MCF 10A (cell line): ENCODE measurements around the gene LMO7. TPM values are rescaled to one million over a fixed set of nuclear protein-coding genes. Genes with fewer than 3 reads are reported as not detected.

Experiments used
- BruUV-seq: library from RNA; stranded (reverse); fragments of 400-500 nt; replicated peaks from 2 replicates; lab custom pipeline; 2021; lab: Mats Ljungman, UMichigan
- CTCF ChIA-PET: fragments of 300-600 bp; sonication (Branson Sonifier 250); formaldehyde crosslinking; extraction: SDS; loops from one replicate; lab custom pipeline; 2021; ENCODE audit warnings: antibody characterized with exemption, inconsistent platforms; lab: Yijun Ruan, JAX
- POLR2A ChIA-PET: fragments of 300-600, 350-650 bp; sonication (Branson Sonifier 250); formaldehyde crosslinking; extraction: SDS; loops from one replicate; lab custom pipeline; 2020; ENCODE audit warnings: antibody characterized with exemption, inconsistent platforms; lab: Yijun Ruan, JAX
- DNase-seq: peaks from one replicate; pipeline ENCODE4 v3.0.0-alpha.2; 2018; ENCODE audit not compliant: unreplicated experiment
- H3K27ac Mint-ChIP-seq: one replicate; pipeline ENCODE4 v1.8.0; 2022; ENCODE audit warnings: mild to moderate bottlenecking, low read depth, mixed read lengths; ENCODE audit not compliant: unreplicated experiment
- H3K27me3 Mint-ChIP-seq: one replicate; pipeline ENCODE4 v1.8.0; 2022; ENCODE audit warnings: mixed read lengths; ENCODE audit not compliant: insufficient read depth, unreplicated experiment
- H3K36me3 Mint-ChIP-seq: one replicate; pipeline ENCODE4 v1.8.0; 2022; ENCODE audit warnings: mild to moderate bottlenecking, moderate library complexity, mixed read lengths; ENCODE audit not compliant: insufficient read depth, unreplicated experiment
- H3K4me1 Mint-ChIP-seq: one replicate; pipeline ENCODE4 v1.8.0; 2022; ENCODE audit warnings: mixed read lengths; ENCODE audit not compliant: insufficient read depth, unreplicated experiment
- H3K4me3 Mint-ChIP-seq: one replicate; pipeline ENCODE4 v1.8.0; 2022; ENCODE audit warnings: mild to moderate bottlenecking, moderate library complexity, mixed read lengths; ENCODE audit not compliant: unreplicated experiment
- H3K9me3 Mint-ChIP-seq: one replicate; pipeline ENCODE4 v1.8.0; 2022; ENCODE audit warnings: mixed read lengths; ENCODE audit not compliant: unreplicated experiment
- intact Hi-C: fragments of 100-400 bp; cut with micrococcal nuclease; formaldehyde crosslinking; loops from 2 replicates; pipeline ENCODE4 v1.14.1; 2022
- total RNA-seq: library from RNA; stranded (reverse); gene quantifications from 2 replicates; pipeline ENCODE4 v1.2.3, GENCODE V29; 2022
- TF ChIP-seq, protein P1 (sequence below): fragments of 200-600 bp; IDR thresholded peaks from one replicate; pipeline ENCODE4 v1.8.0; 2022; ENCODE audit warnings: antibody characterized with exemption, mild to moderate bottlenecking; ENCODE audit not compliant: unreplicated experiment

LMO7 gene
- total RNA-seq, 1 experiment from 2014 or later, result 30.8 TPM

- intact Hi-C loops, result no loop called here
- no peaks in the 10 kb centered on the region for H3K4me1 Mint-ChIP-seq
- no peak overlapping the region for H3K4me3 Mint-ChIP-seq
- no peak for DNase-seq
- no TSS peak for BruUV-seq
- no peaks in the 10 kb centered on the region for H3K27me3 Mint-ChIP-seq
- no peak overlapping the region for H3K27ac Mint-ChIP-seq
- ChIA-PET CTCF (interaction anchor here (0.7 to 1.1 kb wide), 3 partner anchors 33 to 1000 kb away, joined by 3 read pairs; no protein-coding TSS in a partner anchor), POLR2A (interaction anchor here (0.5 kb wide), 1 partner anchor 423 kb away, joined by 3 read pairs; no protein-coding TSS in a partner anchor)
- no peaks in the 10 kb centered on the region for H3K9me3 Mint-ChIP-seq
- TF ChIP-seq, protein P1, sequence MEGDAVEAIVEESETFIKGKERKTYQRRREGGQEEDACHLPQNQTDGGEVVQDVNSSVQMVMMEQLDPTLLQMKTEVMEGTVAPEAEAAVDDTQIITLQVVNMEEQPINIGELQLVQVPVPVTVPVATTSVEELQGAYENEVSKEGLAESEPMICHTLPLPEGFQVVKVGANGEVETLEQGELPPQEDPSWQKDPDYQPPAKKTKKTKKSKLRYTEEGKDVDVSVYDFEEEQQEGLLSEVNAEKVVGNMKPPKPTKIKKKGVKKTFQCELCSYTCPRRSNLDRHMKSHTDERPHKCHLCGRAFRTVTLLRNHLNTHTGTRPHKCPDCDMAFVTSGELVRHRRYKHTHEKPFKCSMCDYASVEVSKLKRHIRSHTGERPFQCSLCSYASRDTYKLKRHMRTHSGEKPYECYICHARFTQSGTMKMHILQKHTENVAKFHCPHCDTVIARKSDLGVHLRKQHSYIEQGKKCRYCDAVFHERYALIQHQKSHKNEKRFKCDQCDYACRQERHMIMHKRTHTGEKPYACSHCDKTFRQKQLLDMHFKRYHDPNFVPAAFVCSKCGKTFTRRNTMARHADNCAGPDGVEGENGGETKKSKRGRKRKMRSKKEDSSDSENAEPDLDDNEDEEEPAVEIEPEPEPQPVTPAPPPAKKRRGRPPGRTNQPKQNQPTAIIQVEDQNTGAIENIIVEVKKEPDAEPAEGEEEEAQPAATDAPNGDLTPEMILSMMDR, result no peak
- H3K36me3 Mint-ChIP-seq, result no peaks in the 10 kb centered on the region
Observed at GRCh38 chr13:75904012-75904411, 267.9 kb downstream of the LMO7 start.

DNA sequence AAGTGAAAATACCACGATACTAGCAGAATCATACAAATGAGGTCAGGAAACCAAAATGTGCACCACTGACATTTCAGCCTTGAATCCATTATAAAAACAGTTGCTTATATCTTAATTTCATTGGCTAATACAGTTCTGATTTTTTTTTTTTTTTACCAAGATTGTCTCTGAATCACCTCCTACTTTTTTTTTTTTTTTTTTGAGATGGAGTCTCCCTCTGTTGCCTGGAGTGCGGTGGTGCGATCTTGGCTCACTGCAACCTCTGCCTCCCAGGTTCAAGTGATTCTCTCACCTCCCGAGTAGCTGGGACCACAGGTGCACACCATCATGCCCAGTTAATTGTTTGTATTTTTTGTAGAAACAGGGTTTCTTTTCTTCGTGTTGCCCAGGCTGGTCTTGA, 270.2 kb downstream of the LMO7 start:
- CTCF ChIA-PET, result no interaction called here

GRCh38 chr13:75907044-75907443, 270.9 kb downstream of the LMO7 start:
- Mint-ChIP-seq H3K27ac (no peak overlapping the region), H3K4me1 (no peaks in the 10 kb centered on the region), H3K27me3 (no peaks in the 10 kb centered on the region), H3K4me3 (no peak overlapping the region), H3K36me3 (no peaks in the 10 kb centered on the region), H3K9me3 (no peaks in the 10 kb centered on the region)
- ChIA-PET CTCF (no interaction called here), POLR2A (no interaction called here)
- TF ChIP-seq, protein P1, result no peak
- intact Hi-C loops, result no loop called here
- DNase-seq, result no peak
- no TSS peak for BruUV-seq

More for the DNA sequence above, 270.2 kb downstream of the LMO7 start:
- Mint-ChIP-seq H3K27ac (no peak overlapping the region), H3K4me3 (no peak overlapping the region), H3K4me1 (no peaks in the 10 kb centered on the region), H3K36me3 (no peaks in the 10 kb centered on the region), H3K27me3 (no peaks in the 10 kb centered on the region), H3K9me3 (no peaks in the 10 kb centered on the region)
- POLR2A ChIA-PET, result no interaction called here
- peak; percentile 2 for DNase-seq
- intact Hi-C loops, result no loop called here
- TF ChIP-seq, protein P1, result no peak
- BruUV-seq, result no TSS peak

DNA sequence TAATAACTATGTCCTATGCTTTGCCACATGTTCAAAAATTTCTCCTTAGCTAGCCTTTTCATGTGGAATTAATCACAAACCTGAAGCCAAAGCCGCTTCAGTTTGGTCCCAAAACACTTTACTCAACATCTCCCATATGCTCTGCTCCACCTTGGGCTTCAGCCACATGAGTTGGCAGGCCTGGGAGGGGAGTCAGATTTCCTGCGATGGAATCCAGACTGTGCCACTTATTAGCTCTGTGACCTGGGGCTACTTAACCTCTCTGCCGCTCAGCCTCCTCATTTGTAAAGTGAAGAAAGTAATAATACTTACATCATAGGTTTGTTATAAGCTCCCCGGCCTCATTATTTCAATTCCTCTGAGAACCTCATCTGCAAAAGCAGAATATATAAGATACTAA, 272.0 kb downstream of the LMO7 start:
- intact Hi-C loops, result no loop called here
- no peaks in the 10 kb centered on the region for H3K4me1 Mint-ChIP-seq
- no peaks in the 10 kb centered on the region for H3K27me3 Mint-ChIP-seq
- TF ChIP-seq, protein P1, result no peak
- ChIA-PET POLR2A (interaction anchor here (0.7 kb wide), 1 partner anchor 70 kb away, joined by 4 read pairs; no protein-coding TSS in a partner anchor), CTCF (interaction anchor here (0.7 kb wide), 1 partner anchor 36 kb away, joined by 3 read pairs; no protein-coding TSS in a partner anchor)
- H3K4me3 Mint-ChIP-seq, result no peak overlapping the region
- no peaks in the 10 kb centered on the region for H3K36me3 Mint-ChIP-seq
- peak; percentile 5 for DNase-seq
- no TSS peak for BruUV-seq
- no peaks in the 10 kb centered on the region for H3K9me3 Mint-ChIP-seq
- H3K27ac Mint-ChIP-seq, result no peak overlapping the region

Other genes with a start within 250 kb of the LMO7 start
- gene TBC1D4, start 154.2 kb upstream of the LMO7 start, total RNA-seq, result 6.6 and 9.3 TPM in 2 replicates
- 132 TPM in 2 replicates for gene COMMD6, start 98.5 kb upstream of the LMO7 start, total RNA-seq
- gene UCHL3, start 86.5 kb upstream of the LMO7 start, total RNA-seq, result 49.9 and 79.3 TPM in 2 replicates